Measurements from ENCODE around the gene KCNH1.

GRCh38 chr1:210992837-210993236 lies 141.1 kb downstream of the KCNH1 start:
- TF ChIP-seq REST (IDR thresholded peaks at IDR 0.05; ENCODE audit: low read depth) (no peak), FOXM1 (IDR thresholded peaks at IDR 0.05; ENCODE audit: borderline replicate concordance, low read depth) (no peak), CEBPB (IDR thresholded peaks at IDR 0.05) (no peak), EP300 (IDR thresholded peaks at IDR 0.05; ENCODE audit: borderline replicate concordance) (no peak), NFIC (IDR thresholded peaks at IDR 0.05) (no peak), YY1 (IDR thresholded peaks at IDR 0.05; ENCODE audit: low read depth) (no peak), TAF1 (IDR thresholded peaks at IDR 0.05; ENCODE audit: low read depth) (no peak)
